NB4 (cell line): ENCODE results near the gene CCDC89.

Experiments used
- DNase-seq: peaks from one replicate; pipeline ENCODE4 v3.0.0; 2010; ENCODE audit warnings: low read depth
- H3K4me3 ChIP-seq: one replicate; pipeline ENCODE4 v1.5.1; 2011; ENCODE audit warnings: mild to moderate bottlenecking, low read depth, low read length, moderate library complexity
- CTCF ChIP-seq: IDR thresholded peaks from one replicate; pipeline ENCODE4 v1.5.1; 2012; ENCODE audit warnings: low read depth, low read length
- MAX ChIP-seq: IDR thresholded peaks from 2 replicates; pipeline ENCODE4 v1.6.1; 2011; ENCODE audit warnings: low read depth, low read length
- MYC ChIP-seq: IDR thresholded peaks from 2 replicates; pipeline ENCODE4 v1.6.1; 2011; ENCODE audit warnings: low read depth, low read length
- POLR2A ChIP-seq: IDR thresholded peaks from 2 replicates; pipeline ENCODE4 v1.6.1; 2011; ENCODE audit warnings: mild to moderate bottlenecking; ENCODE audit not compliant: insufficient read length; ENCODE audit errors: extremely low read depth

CCDC89 gene

GRCh38 chr11:85712953-85713352, 27.0 kb upstream of the CCDC89 start:
- DNase-seq = no peak

GRCh38 chr11:85710917-85711316, 24.9 kb upstream of the CCDC89 start:
- TF ChIP-seq CTCF = no peak
- TF ChIP-seq MYC = no peak
- no peak for TF ChIP-seq POLR2A
- no peak for TF ChIP-seq MAX
- no peak for DNase-seq
- H3K4me3 ChIP-seq = no peak overlapping the region

More at GRCh38 chr11:85712953-85713352, 27.0 kb upstream of the CCDC89 start:
- TF ChIP-seq MAX (no peak), POLR2A (no peak), MYC (no peak), CTCF (no peak)
- H3K4me3 ChIP-seq = no peak overlapping the region

GRCh38 chr11:85709941-85710702, 24.1 kb upstream of the CCDC89 start:
- no peak for TF ChIP-seq CTCF
- TF ChIP-seq MYC = no peak
- no peak for TF ChIP-seq MAX
- TF ChIP-seq POLR2A = no peak
- no peak overlapping the region for H3K4me3 ChIP-seq
- DNase-seq = no peak

- TF ChIP-seq POLR2A (no peak), MAX (no peak), MYC (no peak), CTCF (no peak)
- no peak for DNase-seq
- no peak overlapping the region for H3K4me3 ChIP-seq
These were observed 19.8 kb upstream of the CCDC89 start for GRCh38 chr11:85705800-85706199.

- TF ChIP-seq MAX (no peak), CTCF (no peak), MYC (no peak), POLR2A (no peak)
- no peak for DNase-seq
- no peak overlapping the region for H3K4me3 ChIP-seq
These were observed 19.0 kb upstream of the CCDC89 start for GRCh38 chr11:85704967-85705366.
